RWPE2 (cell line): Measurements from ENCODE around the gene ABCA5.

Experiments
- ATAC-seq: fragments of 200-7000 bp; cut with Tn5 transposase; 3 replicates; pipeline ENCODE4 v1.9.1; 2021; ENCODE audit warnings: low read depth
- DNase-seq: peaks from one replicate; pipeline ENCODE4 v3.0.0-alpha.2; 2020; ENCODE audit warnings: low spot score
- H3K27ac ChIP-seq: fragments of 450-650 bp; 2 replicates; pipeline ENCODE4 v1.5.1; 2017; ENCODE audit warnings: mild to moderate bottlenecking; ENCODE audit not compliant: poor library complexity, severe bottlenecking
- H3K27me3 ChIP-seq: fragments of 250-450 bp; sonication (Bioruptor Pico); 2 replicates; pipeline ENCODE4 v1.5.1; 2021; ENCODE audit warnings: mild to moderate bottlenecking, moderate library complexity; ENCODE audit not compliant: insufficient read depth, poor library complexity, severe bottlenecking
- H3K36me3 ChIP-seq: fragments of 250-450 bp; sonication (Bioruptor Pico); 2 replicates; pipeline ENCODE4 v1.5.1; 2020; ENCODE audit warnings: low read depth, mild to moderate bottlenecking, moderate library complexity
- H3K4me1 ChIP-seq: fragments of 250-450 bp; sonication (Bioruptor Pico); 2 replicates; pipeline ENCODE4 v1.5.1; 2021; ENCODE audit warnings: mild to moderate bottlenecking, moderate library complexity; ENCODE audit not compliant: insufficient read depth, poor library complexity, severe bottlenecking
- H3K4me3 ChIP-seq: fragments of 250-450 bp; sonication (Bioruptor Pico); 2 replicates; pipeline ENCODE4 v1.5.1; 2021; ENCODE audit warnings: mild to moderate bottlenecking, moderate library complexity; ENCODE audit not compliant: severe bottlenecking
- H3K9me3 ChIP-seq: fragments of 250-450 bp; sonication (Bioruptor Pico); 2 replicates; pipeline ENCODE4 v1.5.1; 2021; ENCODE audit warnings: mild to moderate bottlenecking, moderate library complexity; ENCODE audit not compliant: severe bottlenecking
- CTCF ChIP-seq: fragments of 450-650 bp; IDR thresholded peaks from one replicate; pipeline ENCODE4 v1.5.1; 2017; ENCODE audit warnings: mild to moderate bottlenecking, moderate library complexity; ENCODE audit not compliant: poor library complexity, severe bottlenecking

The ABCA5 gene

GRCh38 chr17:69239611-69240600 lies 87.0 kb downstream of the ABCA5 start:
- DNase-seq (no peak), ATAC-seq (no peak)
- peaks cover 3% of the 10 kb centered on the region for H3K4me1 ChIP-seq
- no peaks in the 10 kb centered on the region for H3K9me3 ChIP-seq
- H3K36me3 ChIP-seq: no peaks in the 10 kb centered on the region
- no peaks in the 10 kb centered on the region for H3K27me3 ChIP-seq
- H3K4me3 ChIP-seq: no peak overlapping the region
- no peak for TF ChIP-seq CTCF
- H3K27ac ChIP-seq: no peak overlapping the region

GRCh38 chr17:69236946-69237345 lies 90.0 kb downstream of the ABCA5 start:
- Histone ChIP-seq H3K36me3 (no peaks in the 10 kb centered on the region), H3K4me1 (no peaks in the 10 kb centered on the region), H3K27me3 (no peaks in the 10 kb centered on the region), H3K27ac (no peak overlapping the region), H3K9me3 (no peaks in the 10 kb centered on the region), H3K4me3 (no peak overlapping the region)
- ATAC-seq (no peak), DNase-seq (no peak)
- TF ChIP-seq CTCF: no peak

- no peak for TF ChIP-seq CTCF
These were observed 90.5 kb downstream of the ABCA5 start for GRCh38 chr17:69236464-69236863.

GRCh38 chr17:69235338-69236058 lies 91.4 kb downstream of the ABCA5 start:
- H3K27ac ChIP-seq: no peak overlapping the region
- no peaks in the 10 kb centered on the region for H3K9me3 ChIP-seq
- H3K4me3 ChIP-seq: no peak overlapping the region
- no peaks in the 10 kb centered on the region for H3K27me3 ChIP-seq
- H3K36me3 ChIP-seq: no peaks in the 10 kb centered on the region
- peak; percentile 94 for TF ChIP-seq CTCF
- DNase-seq: peak; percentile 77
- no peaks in the 10 kb centered on the region for H3K4me1 ChIP-seq
- peak; percentile 95 for ATAC-seq

More at GRCh38 chr17:69236464-69236863, 90.5 kb downstream of the ABCA5 start:
- Histone ChIP-seq H3K4me1 (no peaks in the 10 kb centered on the region), H3K27me3 (no peaks in the 10 kb centered on the region), H3K4me3 (no peak overlapping the region), H3K36me3 (no peaks in the 10 kb centered on the region), H3K27ac (no peak overlapping the region), H3K9me3 (no peaks in the 10 kb centered on the region)
- DNase-seq (no peak), ATAC-seq (no peak)
